GM10248 (cell line): ENCODE measurements around the gene TMEM117.
"Not testable (repeated sequence)": the region's sequence is repeated elsewhere in the genome, so short reads cannot be mapped to it uniquely, and the experiment has no call there.

Experiments used
- CTCF ChIA-PET: fragments of 300-600 bp; sonication (Branson Sonifier 250); formaldehyde crosslinking; extraction: SDS; loops from one replicate; lab custom pipeline; 2021; ENCODE audit warnings: antibody characterized with exemption; lab: Yijun Ruan, JAX
- POLR2A ChIA-PET: fragments of 350-650 bp; sonication (Branson Sonifier 250); formaldehyde crosslinking; extraction: SDS; loops from one replicate; lab custom pipeline; 2020; ENCODE audit warnings: antibody characterized with exemption; lab: Yijun Ruan, JAX
- DNase-seq: peaks from one replicate; pipeline ENCODE4 v3.0.0; 2012; ENCODE audit errors: extremely low spot score
- TF ChIP-seq, protein P1 (sequence below): IDR thresholded peaks from 2 replicates; pipeline ENCODE4 v1.5.1; 2012; ENCODE audit warnings: mild to moderate bottlenecking, low read depth; ENCODE audit errors: extremely low read depth, missing control alignments, control extremely low read depth

The TMEM117 gene

DNA sequence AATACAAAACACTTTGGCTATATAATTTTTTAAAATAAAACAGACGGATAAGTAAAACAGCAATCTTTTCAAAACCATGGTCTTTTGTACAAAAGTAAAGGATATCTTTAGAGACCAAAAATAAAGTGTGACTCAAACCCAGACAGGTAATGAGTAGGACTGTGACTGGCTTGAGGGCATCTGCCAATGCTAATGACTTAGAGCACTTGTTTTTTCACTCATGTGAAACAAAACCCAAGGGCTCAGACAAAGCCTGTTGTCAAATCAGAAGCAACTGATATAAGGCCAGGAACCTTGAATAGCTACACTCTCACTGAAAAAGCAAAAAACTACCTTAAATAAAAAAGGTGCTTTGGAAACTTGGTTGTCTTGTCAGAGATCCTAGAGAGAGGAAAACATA is 357.4 kb downstream of the TMEM117 start:
- DNase-seq = peak; percentile 18
- CTCF ChIA-PET = no interaction called here
- POLR2A ChIA-PET = no interaction called here
- TF ChIP-seq, protein P1, sequence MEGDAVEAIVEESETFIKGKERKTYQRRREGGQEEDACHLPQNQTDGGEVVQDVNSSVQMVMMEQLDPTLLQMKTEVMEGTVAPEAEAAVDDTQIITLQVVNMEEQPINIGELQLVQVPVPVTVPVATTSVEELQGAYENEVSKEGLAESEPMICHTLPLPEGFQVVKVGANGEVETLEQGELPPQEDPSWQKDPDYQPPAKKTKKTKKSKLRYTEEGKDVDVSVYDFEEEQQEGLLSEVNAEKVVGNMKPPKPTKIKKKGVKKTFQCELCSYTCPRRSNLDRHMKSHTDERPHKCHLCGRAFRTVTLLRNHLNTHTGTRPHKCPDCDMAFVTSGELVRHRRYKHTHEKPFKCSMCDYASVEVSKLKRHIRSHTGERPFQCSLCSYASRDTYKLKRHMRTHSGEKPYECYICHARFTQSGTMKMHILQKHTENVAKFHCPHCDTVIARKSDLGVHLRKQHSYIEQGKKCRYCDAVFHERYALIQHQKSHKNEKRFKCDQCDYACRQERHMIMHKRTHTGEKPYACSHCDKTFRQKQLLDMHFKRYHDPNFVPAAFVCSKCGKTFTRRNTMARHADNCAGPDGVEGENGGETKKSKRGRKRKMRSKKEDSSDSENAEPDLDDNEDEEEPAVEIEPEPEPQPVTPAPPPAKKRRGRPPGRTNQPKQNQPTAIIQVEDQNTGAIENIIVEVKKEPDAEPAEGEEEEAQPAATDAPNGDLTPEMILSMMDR = no peak

DNA sequence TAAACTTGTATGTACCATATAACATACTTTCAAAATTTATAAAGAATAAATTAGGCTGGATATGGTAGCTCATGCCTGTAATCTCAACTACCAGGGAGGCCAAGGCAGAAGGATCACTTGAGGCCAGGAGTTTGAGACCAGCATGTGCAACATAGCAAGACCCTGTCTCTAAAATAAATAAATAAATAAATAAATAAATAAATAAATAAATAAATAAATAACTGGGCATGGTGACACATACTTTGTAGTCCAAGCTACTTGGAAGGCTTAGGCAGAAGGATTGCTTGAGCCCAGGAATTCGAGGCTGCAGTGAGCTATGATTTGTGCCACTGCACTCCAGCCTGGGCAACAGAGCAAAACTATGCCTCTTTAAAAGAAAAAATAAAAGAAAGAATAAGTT is 359.8 kb downstream of the TMEM117 start:
- DNase-seq, POLR2A ChIA-PET: not testable (repeated sequence)
- CTCF ChIA-PET = interaction anchor here (1.5 kb wide), 1 partner anchor 10 kb away, joined by 3 read pairs; no protein-coding TSS in a partner anchor

DNA sequence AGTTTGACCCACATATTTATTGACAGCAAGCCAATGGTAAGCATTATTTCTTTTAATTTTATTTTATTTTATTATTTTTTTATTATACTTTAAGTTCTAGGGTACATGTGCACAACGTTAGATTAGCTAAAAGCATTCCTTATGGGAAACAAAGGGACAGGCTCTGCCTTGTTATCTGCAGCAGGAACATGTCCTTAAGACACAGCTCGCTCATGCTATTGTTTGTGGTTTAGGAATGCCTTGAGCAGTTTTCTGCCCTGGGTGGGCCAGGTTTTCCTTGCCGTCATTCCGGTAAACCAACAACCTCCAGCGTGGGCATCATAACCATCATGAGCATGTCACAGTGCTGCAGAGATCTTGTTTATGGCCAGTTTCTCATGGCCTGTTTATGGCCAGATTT is 370.2 kb downstream of the TMEM117 start:
- TF ChIP-seq, protein P1 = no peak
- no peak for DNase-seq
- ChIA-PET POLR2A (no interaction called here), CTCF (interaction anchor here (0.9 kb wide), 1 partner anchor 10 kb away, joined by 3 read pairs; no protein-coding TSS in a partner anchor)

DNA sequence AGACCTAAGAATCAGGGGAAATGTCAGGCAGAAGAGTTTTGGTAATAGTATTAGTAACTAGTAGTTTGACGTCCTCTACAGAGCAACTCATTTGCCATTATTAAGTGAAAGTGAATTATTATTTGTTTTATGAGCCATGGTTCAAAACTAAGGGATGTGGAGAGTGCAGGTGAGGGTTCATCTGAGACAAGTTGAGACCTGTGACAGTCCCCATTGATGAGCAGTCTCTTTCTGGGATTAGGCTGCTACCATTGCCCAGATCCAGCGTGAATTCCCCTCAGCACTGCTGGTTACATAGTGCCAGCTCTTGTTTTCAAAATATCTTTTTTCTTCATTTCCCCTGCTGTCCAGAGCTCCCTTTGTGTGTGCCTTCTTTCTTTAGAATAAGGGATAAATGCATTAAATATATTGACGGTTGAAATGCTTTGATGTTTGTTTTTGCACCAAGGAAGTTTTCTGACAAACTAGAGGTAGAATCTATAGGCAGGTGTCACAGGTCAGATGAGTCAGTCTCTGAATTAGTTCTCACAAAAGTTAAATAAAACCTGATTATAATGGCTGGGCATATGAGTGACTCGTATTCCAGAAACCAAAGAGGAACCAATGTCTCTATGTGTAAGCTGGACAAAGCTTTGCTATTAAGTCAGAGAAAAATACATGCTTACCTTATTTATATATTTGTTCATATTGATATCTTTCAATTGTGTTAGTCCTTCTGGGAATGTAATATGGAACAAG is 381.4 kb downstream of the TMEM117 start:
- TF ChIP-seq, protein P1 = no peak
- no peak for DNase-seq
- ChIA-PET CTCF (interaction anchor here (1.3 kb wide), 1 partner anchor 32 kb away, joined by 3 read pairs; no protein-coding TSS in a partner anchor), POLR2A (no interaction called here)

DNA sequence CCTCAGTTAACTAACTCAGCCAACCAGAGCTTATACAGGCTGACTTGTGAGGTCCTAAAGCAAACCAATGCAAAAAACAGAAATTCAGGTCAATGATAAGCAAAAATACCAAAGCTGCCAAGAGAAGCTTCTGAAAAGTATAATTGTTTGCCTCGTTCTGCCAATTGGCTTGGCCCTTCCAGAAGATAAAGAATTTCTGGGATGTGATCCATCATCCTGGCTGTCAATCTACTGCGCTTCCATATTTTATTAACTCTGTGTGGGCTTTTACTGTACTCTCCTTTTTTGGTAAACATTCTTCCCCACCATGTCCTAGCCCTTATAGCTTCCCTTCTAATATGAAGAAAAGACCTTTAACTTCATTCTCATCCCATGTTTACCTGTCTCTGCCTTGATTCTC is 387.9 kb downstream of the TMEM117 start:
- no peak for DNase-seq
- ChIA-PET CTCF (no interaction called here), POLR2A (no interaction called here)
- TF ChIP-seq, protein P1 = no peak

DNA sequence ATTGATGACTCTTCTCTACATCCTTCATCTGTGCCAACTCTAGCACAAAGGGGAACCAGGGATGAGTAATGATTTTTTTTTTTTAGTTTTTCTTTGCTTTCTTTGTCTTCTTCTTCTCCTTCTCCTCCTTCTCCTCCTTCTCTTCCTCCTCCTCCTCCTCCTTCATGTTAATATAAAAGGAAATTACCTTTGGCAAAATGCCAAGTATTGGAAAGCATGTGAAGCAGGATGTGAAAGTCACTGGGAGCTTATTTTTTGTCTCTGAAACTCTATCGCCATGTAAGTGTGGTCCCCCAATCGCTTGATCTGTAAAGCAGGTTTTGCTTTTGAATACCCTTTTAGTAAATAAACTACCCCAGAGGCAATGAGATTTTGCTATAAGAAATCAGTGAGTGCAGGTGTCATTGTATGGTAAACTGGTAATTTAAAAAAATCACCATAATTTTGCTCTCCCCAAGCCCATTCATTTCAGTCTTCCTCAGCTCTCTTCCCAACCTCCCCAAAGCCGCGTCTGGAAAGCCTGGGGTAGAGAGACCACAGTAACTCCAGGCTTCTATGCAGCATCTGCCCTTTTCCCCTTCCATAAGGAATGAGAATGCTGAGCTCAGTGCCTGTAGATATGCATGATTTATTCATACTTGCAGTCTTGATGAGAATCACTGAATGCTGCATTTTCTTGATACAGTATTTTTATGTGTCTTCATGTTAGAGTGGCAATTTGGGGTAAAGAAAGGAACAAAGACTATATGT is 388.7 kb downstream of the TMEM117 start:
- CTCF ChIA-PET = no interaction called here
- POLR2A ChIA-PET = no interaction called here
- no peak for DNase-seq
- TF ChIP-seq, protein P1 = no peak

DNA sequence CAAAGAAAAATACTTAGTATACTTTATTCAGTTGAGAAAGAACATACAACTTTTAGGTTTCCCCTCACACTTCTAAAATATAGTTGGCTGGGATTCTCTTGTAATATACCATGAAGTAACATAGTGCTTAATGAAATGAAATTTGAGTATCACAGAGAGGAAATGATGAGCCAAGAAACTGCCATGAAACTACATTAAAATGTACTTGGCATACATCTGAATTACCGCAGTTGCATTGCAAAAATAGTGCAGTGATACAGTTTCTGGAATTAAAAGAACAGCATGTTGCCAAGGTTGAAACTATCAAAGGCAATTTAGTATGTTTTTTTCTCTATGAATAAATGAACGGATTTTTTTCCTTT is 389.2 kb downstream of the TMEM117 start:
- DNase-seq = no peak
- ChIA-PET CTCF (no interaction called here), POLR2A (no interaction called here)
- TF ChIP-seq, protein P1 = no peak
